Measurements from ENCODE around the gene FBXL16.

The FBXL16 gene

GRCh38 chr16:709566-710499 lies 4.2 kb upstream of the FBXL16 start:
- no peak overlapping the region for H3K9ac ChIP-seq (ENCODE audit: low read length)
- no peaks in the 10 kb centered on the region for H3K4me1 ChIP-seq (ENCODE audit: control insufficient read depth, insufficient read depth, low read length)
- H3K36me3 ChIP-seq (ENCODE audit: control insufficient read depth, insufficient read depth, low read length): no peaks in the 10 kb centered on the region
- H3K4me3 ChIP-seq (ENCODE audit: low read length): no peak overlapping the region
- peaks cover 41% of the 10 kb centered on the region for H3K27me3 ChIP-seq (ENCODE audit: control insufficient read depth, insufficient read depth, low read length)
- no peak overlapping the region for H3K27ac ChIP-seq (ENCODE audit: low read depth, low read length)

GRCh38 chr16:708959-709358 lies 3.4 kb upstream of the FBXL16 start:
- no peak overlapping the region for H3K4me3 ChIP-seq (ENCODE audit: low read length)
- no peaks in the 10 kb centered on the region for H3K36me3 ChIP-seq (ENCODE audit: control insufficient read depth, insufficient read depth, low read length)
- peaks cover 49% of the 10 kb centered on the region for H3K27me3 ChIP-seq (ENCODE audit: control insufficient read depth, insufficient read depth, low read length)
- H3K27ac ChIP-seq (ENCODE audit: low read depth, low read length): no peak overlapping the region
- H3K4me1 ChIP-seq (ENCODE audit: control insufficient read depth, insufficient read depth, low read length): no peaks in the 10 kb centered on the region
- no peak overlapping the region for H3K9ac ChIP-seq (ENCODE audit: low read length)

- Histone ChIP-seq H3K27me3 (ENCODE audit: control insufficient read depth, insufficient read depth, low read length) (peaks cover 58% of the 10 kb centered on the region), H3K36me3 (ENCODE audit: control insufficient read depth, insufficient read depth, low read length) (no peaks in the 10 kb centered on the region), H3K27ac (ENCODE audit: low read depth, low read length) (no peak overlapping the region), H3K4me1 (ENCODE audit: control insufficient read depth, insufficient read depth, low read length) (no peaks in the 10 kb centered on the region), H3K4me3 (ENCODE audit: low read length) (no peak overlapping the region), H3K9ac (ENCODE audit: low read length) (no peak overlapping the region)
Observed at GRCh38 chr16:708019-708418, 2.4 kb upstream of the FBXL16 start.

GRCh38 chr16:707062-707538 lies 1.5 kb upstream of the FBXL16 start:
- H3K4me1 ChIP-seq (ENCODE audit: control insufficient read depth, insufficient read depth, low read length): no peaks in the 10 kb centered on the region
- H3K27ac ChIP-seq (ENCODE audit: low read depth, low read length): no peak overlapping the region
- H3K4me3 ChIP-seq (ENCODE audit: low read length): no peak overlapping the region
- H3K27me3 ChIP-seq (ENCODE audit: control insufficient read depth, insufficient read depth, low read length): peaks cover 67% of the 10 kb centered on the region
- no peak overlapping the region for H3K9ac ChIP-seq (ENCODE audit: low read length)
- no peaks in the 10 kb centered on the region for H3K36me3 ChIP-seq (ENCODE audit: control insufficient read depth, insufficient read depth, low read length)

- Histone ChIP-seq H3K36me3 (ENCODE audit: control insufficient read depth, insufficient read depth, low read length) (no peaks in the 10 kb centered on the region), H3K27ac (ENCODE audit: low read depth, low read length) (no peak overlapping the region), H3K9ac (ENCODE audit: low read length) (no peak overlapping the region), H3K4me1 (ENCODE audit: control insufficient read depth, insufficient read depth, low read length) (no peaks in the 10 kb centered on the region), H3K4me3 (ENCODE audit: low read length) (no peak overlapping the region), H3K27me3 (ENCODE audit: control insufficient read depth, insufficient read depth, low read length) (peaks cover 71% of the 10 kb centered on the region)
Observed at GRCh38 chr16:706189-707061, 824 bp upstream of the FBXL16 start.

- Histone ChIP-seq H3K27me3 (ENCODE audit: control insufficient read depth, insufficient read depth, low read length) (peaks cover 68% of the 10 kb centered on the region), H3K27ac (ENCODE audit: low read depth, low read length) (no peak overlapping the region), H3K4me1 (ENCODE audit: control insufficient read depth, insufficient read depth, low read length) (no peaks in the 10 kb centered on the region), H3K9ac (ENCODE audit: low read length) (no peak overlapping the region), H3K4me3 (ENCODE audit: low read length) (no peak overlapping the region), H3K36me3 (ENCODE audit: control insufficient read depth, insufficient read depth, low read length) (no peaks in the 10 kb centered on the region)
Observed at GRCh38 chr16:704552-705380, 835 bp downstream of the FBXL16 start.

- no peaks in the 10 kb centered on the region for H3K36me3 ChIP-seq (ENCODE audit: control insufficient read depth, insufficient read depth, low read length)
- H3K27me3 ChIP-seq (ENCODE audit: control insufficient read depth, insufficient read depth, low read length): peaks cover 69% of the 10 kb centered on the region
- H3K9ac ChIP-seq (ENCODE audit: low read length): no peak overlapping the region
- H3K27ac ChIP-seq (ENCODE audit: low read depth, low read length): no peak overlapping the region
- H3K4me1 ChIP-seq (ENCODE audit: control insufficient read depth, insufficient read depth, low read length): no peaks in the 10 kb centered on the region
- H3K4me3 ChIP-seq (ENCODE audit: low read length): no peak overlapping the region
Observed at GRCh38 chr16:704047-704446, 1.6 kb downstream of the FBXL16 start.

GRCh38 chr16:703406-703805 lies 2.2 kb downstream of the FBXL16 start:
- H3K27me3 ChIP-seq (ENCODE audit: control insufficient read depth, insufficient read depth, low read length): peaks cover 66% of the 10 kb centered on the region
- no peak overlapping the region for H3K4me3 ChIP-seq (ENCODE audit: low read length)
- no peaks in the 10 kb centered on the region for H3K4me1 ChIP-seq (ENCODE audit: control insufficient read depth, insufficient read depth, low read length)
- no peak overlapping the region for H3K27ac ChIP-seq (ENCODE audit: low read depth, low read length)
- no peak overlapping the region for H3K9ac ChIP-seq (ENCODE audit: low read length)
- no peaks in the 10 kb centered on the region for H3K36me3 ChIP-seq (ENCODE audit: control insufficient read depth, insufficient read depth, low read length)

GRCh38 chr16:702341-702740 lies 3.3 kb downstream of the FBXL16 start:
- no peaks in the 10 kb centered on the region for H3K4me1 ChIP-seq (ENCODE audit: control insufficient read depth, insufficient read depth, low read length)
- no peaks in the 10 kb centered on the region for H3K36me3 ChIP-seq (ENCODE audit: control insufficient read depth, insufficient read depth, low read length)
- H3K27ac ChIP-seq (ENCODE audit: low read depth, low read length): no peak overlapping the region
- H3K4me3 ChIP-seq (ENCODE audit: low read length): no peak overlapping the region
- peaks cover 58% of the 10 kb centered on the region for H3K27me3 ChIP-seq (ENCODE audit: control insufficient read depth, insufficient read depth, low read length)
- H3K9ac ChIP-seq (ENCODE audit: low read length): no peak overlapping the region

- H3K9ac ChIP-seq (ENCODE audit: low read length): no peak overlapping the region
- no peaks in the 10 kb centered on the region for H3K4me1 ChIP-seq (ENCODE audit: control insufficient read depth, insufficient read depth, low read length)
Observed at GRCh38 chr16:700684-701584, 4.7 kb downstream of the FBXL16 start.

GRCh38 chr16:698911-699671 lies 6.5 kb downstream of the FBXL16 start:
- peaks cover 47% of the 10 kb centered on the region for H3K27me3 ChIP-seq (ENCODE audit: control insufficient read depth, insufficient read depth, low read length)
- no peak overlapping the region for H3K9ac ChIP-seq (ENCODE audit: low read length)
- no peak overlapping the region for H3K27ac ChIP-seq (ENCODE audit: low read depth, low read length)
- no peaks in the 10 kb centered on the region for H3K36me3 ChIP-seq (ENCODE audit: control insufficient read depth, insufficient read depth, low read length)
- no peaks in the 10 kb centered on the region for H3K4me1 ChIP-seq (ENCODE audit: control insufficient read depth, insufficient read depth, low read length)
- H3K4me3 ChIP-seq (ENCODE audit: low read length): no peak overlapping the region

More at GRCh38 chr16:700684-701584, 4.7 kb downstream of the FBXL16 start:
- no peak overlapping the region for H3K27ac ChIP-seq (ENCODE audit: low read depth, low read length)
- no peaks in the 10 kb centered on the region for H3K36me3 ChIP-seq (ENCODE audit: control insufficient read depth, insufficient read depth, low read length)
- peaks cover 48% of the 10 kb centered on the region for H3K27me3 ChIP-seq (ENCODE audit: control insufficient read depth, insufficient read depth, low read length)
- no peak overlapping the region for H3K4me3 ChIP-seq (ENCODE audit: low read length)
